Stimulated activated effector memory CD8-positive, alpha-beta T cell treated with anti-CD3 and anti-CD28 coated beads, Interleukin-12 subunit alpha, Interleukin-12 subunit beta, amount 100 ng/mL, for 72 hours (primary cell): ENCODE results near the gene CST2.
"Not testable (repeated sequence)": the region's sequence is repeated elsewhere in the genome, so short reads cannot be mapped to it uniquely, and the experiment has no call there.

Experiments
- ATAC-seq: fragments of 150-1000 bp; cut with Tn5 transposase; 2 replicates; pipeline ENCODE4 v1.10.0; 2021
- DNase-seq, 2 donors: peaks; one replicate each; pipeline ENCODE4 v3.0.0; 2021 to 2022; ENCODE audit warnings: low spot score in 2 of 2
- H3K27ac Mint-ChIP-seq: one replicate; pipeline ENCODE4 v1.8.0; 2022; ENCODE audit warnings: mild to moderate bottlenecking, mixed read lengths
- H3K36me3 Mint-ChIP-seq: one replicate; pipeline ENCODE4 v1.8.0; 2022; ENCODE audit warnings: mild to moderate bottlenecking, mixed read lengths
- H3K4me1 Mint-ChIP-seq: one replicate; pipeline ENCODE4 v1.8.0; 2022; ENCODE audit warnings: mixed read lengths
- H3K4me3 Mint-ChIP-seq: one replicate; pipeline ENCODE4 v1.8.0; 2022; ENCODE audit warnings: mild to moderate bottlenecking, mixed read lengths
- H3K9me3 Mint-ChIP-seq: one replicate; pipeline ENCODE4 v1.8.0; 2022; ENCODE audit warnings: mixed read lengths

CST2 gene

GRCh38 chr20:23777380-23777779 lies 49.1 kb downstream of the CST2 start:
- H3K4me1 Mint-ChIP-seq, ATAC-seq, H3K36me3 Mint-ChIP-seq, DNase-seq, H3K4me3 Mint-ChIP-seq, H3K9me3 Mint-ChIP-seq, H3K27ac Mint-ChIP-seq: not testable (repeated sequence)

- no peaks in the 10 kb centered on the region for H3K36me3 Mint-ChIP-seq
Measured at GRCh38 chr20:23776067-23776771, 50.3 kb downstream of the CST2 start.

GRCh38 chr20:23774081-23774480 lies 52.4 kb downstream of the CST2 start:
- H3K4me3 Mint-ChIP-seq: no peak overlapping the region
- DNase-seq (no peak), ATAC-seq (no peak)
- no peaks in the 10 kb centered on the region for H3K36me3 Mint-ChIP-seq
- no peaks in the 10 kb centered on the region for H3K4me1 Mint-ChIP-seq
- no peak overlapping the region for H3K27ac Mint-ChIP-seq
- H3K9me3 Mint-ChIP-seq: no peaks in the 10 kb centered on the region

More at GRCh38 chr20:23776067-23776771, 50.3 kb downstream of the CST2 start:
- Mint-ChIP-seq H3K4me3 (no peak overlapping the region), H3K27ac (no peak overlapping the region), H3K9me3 (no peaks in the 10 kb centered on the region), H3K4me1 (no peaks in the 10 kb centered on the region)
- no peak for DNase-seq
- ATAC-seq: no peak
